K562 (cell line): Measurements from ENCODE around the gene PSMC3IP. TPM values are rescaled to one million over a fixed set of nuclear protein-coding genes. Genes with fewer than 3 reads are reported as not detected.

Experiments used
- ATAC-seq: fragments of 200-7000 bp; cut with Tn5 transposase; 3 replicates; pipeline ENCODE4 v1.9.1; 2020; ENCODE audit warnings: moderate library complexity
- BruUV-seq: library from RNA; stranded (reverse); fragments of 400-500 nt; replicated peaks from 2 replicates; lab custom pipeline; 2021; lab: Mats Ljungman, UMichigan
- CTCF ChIA-PET: fragments of 300-600 bp; formaldehyde crosslinking; extraction: SDS; loops from one replicate; lab custom pipeline; 2021; ENCODE audit warnings: low intra/inter-chr PET ratio; lab: Yijun Ruan, JAX
- POLR2A ChIA-PET: fragments of 300-600, 350-650 bp; sonication (Branson Sonifier 250); formaldehyde crosslinking; extraction: SDS; loops from one replicate; lab custom pipeline; 2021; ENCODE audit warnings: antibody characterized with exemption, inconsistent platforms; lab: Yijun Ruan, JAX
- DNase-seq, 4 experiments: peaks; one replicate each; pipeline versions ENCODE4 v3.0.0 to v3.0.0-alpha.2; 2011 to 2018; ENCODE audit warnings: low spot score in 3 of 4, mixed read lengths in 3 of 4; ENCODE audit errors: extremely low read depth in 1 of 4
- FAIRE-seq: peaks from 2 replicates; lab custom pipeline; 2011; peaks lifted over from hg19 to GRCh38; lab: Jason Lieb, UNC
- H2AFZ ChIP-seq: 2 replicates; pipeline ENCODE4 v1.6.0; 2011; ENCODE audit warnings: low read depth, low read length, control low read depth, inconsistent platforms
- H3K27ac ChIP-seq: fragments of 200-600 bp; 3 replicates; pipeline ENCODE4 v1.8.0; 2011; ENCODE audit warnings: low read depth, mild to moderate bottlenecking, control low read depth, inconsistent platforms, low read length, moderate library complexity, mixed read lengths; ENCODE audit errors: extremely low read depth
- H3K27me3 ChIP-seq, 2 experiments: fragments of 300-600 bp in 1 of 2; 2 replicates in 1 of 2; 3 replicates in 1 of 2; pipeline versions ENCODE4 v1.6.0 to v1.8.0; 2011; ENCODE audit warnings: inconsistent platforms in 2 of 2, low read length in 2 of 2, mild to moderate bottlenecking in 1 of 2, mixed read lengths in 1 of 2, moderate library complexity in 1 of 2; ENCODE audit not compliant: control insufficient read depth in 2 of 2, insufficient read depth in 2 of 2
- H3K36me3 ChIP-seq: fragments of 300-600 bp; 3 replicates; pipeline ENCODE4 v1.8.0; 2011; ENCODE audit warnings: mild to moderate bottlenecking, low read length, inconsistent platforms; ENCODE audit not compliant: control insufficient read depth, insufficient read depth
- H3K4me1 ChIP-seq, 2 experiments: fragments of 200-600 bp in 1 of 2; replicated peaks in 1 of 2; 2 replicates in 1 of 2; 3 replicates in 1 of 2; pipeline versions ENCODE4 v1.5.1 to v1.8.0; 2011; ENCODE audit warnings: inconsistent platforms in 2 of 2, low read length in 2 of 2, mild to moderate bottlenecking in 1 of 2, mixed read lengths in 1 of 2, moderate library complexity in 1 of 2; ENCODE audit not compliant: control insufficient read depth in 2 of 2, insufficient read depth in 2 of 2
- H3K4me2 ChIP-seq: 2 replicates; pipeline ENCODE4 v1.6.1; 2011; ENCODE audit warnings: low read length, control low read depth, inconsistent platforms, mixed read lengths; ENCODE audit not compliant: insufficient read depth
- H3K4me3 ChIP-seq: fragments of 200-600 bp; sonication (generic), shearing (Covaris generic); 2 replicates; pipeline ENCODE4 v1.5.1; 2016; ENCODE audit warnings: control low read depth, inconsistent platforms
- H3K79me2 ChIP-seq: fragments of 200-600 bp; 3 replicates; pipeline ENCODE4 v1.8.0; 2011; ENCODE audit warnings: low read length, inconsistent platforms; ENCODE audit not compliant: control insufficient read depth, insufficient read depth
- H3K9ac ChIP-seq, 2 experiments: 2 replicates each; pipeline versions ENCODE4 v1.6.0 to v1.6.1; 2011; ENCODE audit warnings: low read depth in 2 of 2, low read length in 2 of 2, control low read depth in 1 of 2, inconsistent platforms in 1 of 2, mild to moderate bottlenecking in 1 of 2, mixed read lengths in 1 of 2; ENCODE audit not compliant: insufficient read depth in 1 of 2
- H3K9me1 ChIP-seq: one replicate; pipeline ENCODE4 v1.6.0; 2011; ENCODE audit warnings: inconsistent platforms, mild to moderate bottlenecking, low read length, moderate library complexity; ENCODE audit not compliant: control insufficient read depth, insufficient read depth
- H3K9me3 ChIP-seq: replicated peaks from 2 replicates; pipeline ENCODE4 v1.5.1; 2011; ENCODE audit warnings: low read depth, low read length, inconsistent platforms; ENCODE audit not compliant: control insufficient read depth, insufficient read depth
- H4K20me1 ChIP-seq: replicated peaks from 2 replicates; pipeline ENCODE4 v1.6.1; 2011; ENCODE audit warnings: low read length, inconsistent platforms, mixed read lengths; ENCODE audit not compliant: control insufficient read depth, insufficient read depth
- RBM39 ChIP-seq: fragments of 200-400 bp; formaldehyde crosslinking; optimal IDR thresholded peaks from 2 replicates; pipeline ENCODE3; 2018; ENCODE audit warnings: low read depth, low read length
- RNF2 ChIP-seq: sonication (generic); IDR thresholded peaks from 2 replicates; pipeline ENCODE4 v1.6.1; 2016
- SNRNP70 ChIP-seq: fragments of 200-400 bp; formaldehyde crosslinking; optimal IDR thresholded peaks from 2 replicates; pipeline ENCODE3; 2017; ENCODE audit warnings: low read depth, low read length
- THRB ChIP-seq: fragments of 450-650 bp; formaldehyde crosslinking; conservative IDR thresholded peaks from 2 replicates; pipeline ENCODE4 v1.4.0; 2022; ENCODE audit warnings: mild to moderate bottlenecking, missing genetic modification characterization
- ZNF445 ChIP-seq: fragments of 250-450 bp; sonication (Bioruptor Pico); IDR thresholded peaks from 2 replicates; pipeline ENCODE4 v1.4.0; 2020; ENCODE audit warnings: low read depth, mild to moderate bottlenecking, moderate library complexity
- WGBS: fragments of 100-300 bp; shearing (Covaris generic); methylation state at CpG from one replicate; pipeline ENCODE4 v1.1.6; 2016; ENCODE audit warnings: low coverage, mixed read lengths; ENCODE audit not compliant: insufficient coverage; ENCODE audit errors: missing lambda C conversion rate; 5-methylcytosine and 5-hydroxymethylcytosine counted together
- in situ Hi-C: fragments of 300-500 bp; cut with MboI; formaldehyde crosslinking; loops from 4 replicates; pipeline ENCODE4 v1.15.0; 2018; ENCODE audit warnings: inconsistent platforms, mixed read lengths
- intact Hi-C: fragments of 100-400 bp; cut with micrococcal nuclease; formaldehyde crosslinking; loops from 2 replicates; pipeline ENCODE4 v1.14.2; 2022
- polyA plus RNA-seq, 8 experiments: library from polyadenylated mRNA; depleted of rRNA in 4 of 8; stranded (reverse) in 5 of 8; unstranded in 3 of 8; fragments of >200 nt; fragmentation: Nextera tagmentation in 2 of 8; fragmentation: Illumina TruSeq in 1 of 8; extraction: Ambion mirVana in 2 of 8; extraction: Trizol in 1 of 8; gene quantifications; 2 replicates each; pipeline versions ENCODE4 v1.2.1 to v1.2.3, GENCODE V29; 2011 to 2014; ENCODE audit warnings: inconsistent platforms in 1 of 8, missing spikeins in 1 of 8
- total RNA-seq, 7 experiments: library from RNA; depleted of rRNA in 6 of 7; stranded (reverse); fragments of >200 nt in 6 of 7; fragmentation: Illumina TruSeq in 2 of 7; extraction: Trizol in 2 of 7; gene quantifications; 2 replicates each; pipeline versions ENCODE4 v1.2.1 to v1.2.3, GENCODE V29; 2011 to 2021; ENCODE audit warnings: low replicate concordance in 1 of 7

The PSMC3IP gene
- total and polyA plus RNA-seq, 9 of the 15 experiments (the other 6 are each of a cell fraction or from before 2014, with no cell fraction given): 13.8 to 65.6 (median 32.8) TPM

DNA sequence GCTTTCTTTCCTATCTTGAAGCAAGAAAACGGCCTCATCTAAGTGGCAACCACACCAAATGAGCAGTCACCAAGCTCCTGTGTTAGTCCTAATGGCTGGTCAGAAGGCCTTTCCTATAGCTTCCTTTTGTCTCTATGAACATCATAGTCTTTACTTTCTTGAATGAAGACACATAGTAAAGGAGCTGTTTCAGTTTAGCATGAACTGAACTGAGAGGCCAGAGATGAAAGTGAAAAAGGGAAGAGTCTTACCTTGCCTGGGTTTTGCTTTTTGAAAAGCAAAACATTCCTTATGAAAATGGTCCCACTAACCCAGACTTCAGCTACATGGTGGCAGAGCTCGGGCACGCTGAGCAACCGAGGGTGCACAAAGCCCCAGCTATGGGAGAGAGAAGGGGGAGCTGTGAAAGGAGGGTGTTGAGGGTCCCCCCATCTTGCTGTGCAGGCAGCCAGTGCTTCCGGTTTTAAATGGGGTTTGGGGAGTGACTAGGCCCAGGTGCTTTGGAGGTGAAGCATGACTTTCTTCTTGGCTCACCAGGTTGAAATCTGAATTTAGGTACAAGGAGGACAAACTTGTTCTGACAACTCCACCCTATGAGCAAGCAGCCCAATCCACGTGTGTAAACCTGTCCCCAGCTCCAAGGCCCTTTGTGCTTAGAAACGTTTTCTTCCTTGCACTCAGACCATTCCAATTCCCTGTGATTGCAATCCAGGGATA is 9.1 kb upstream of the PSMC3IP start:
- POLR2A ChIA-PET: interaction anchor here (0.6 to 1.6 kb wide), 3 partner anchors 8 to 323 kb away, joined by 3 to 8 read pairs (median 8); partner anchors contain the start of gene RETREG3
- ATAC-seq (no peak), DNase-seq (no peak), FAIRE-seq (peak; percentile 69)
- Histone ChIP-seq H3K27me3 (no peaks in the 10 kb centered on the region), H3K27ac (no peak overlapping the region), H2AFZ (no peak overlapping the region), H3K9me1 (no peaks in the 10 kb centered on the region), H3K4me2 (no peak overlapping the region), H3K9ac (peak overlapping the region in 1 of 2 experiments; percentile 55; a peak in 1 of 4 replicates), H3K36me3 (peaks cover 92% of the 10 kb centered on the region), H3K79me2 (no peaks in the 10 kb centered on the region), H4K20me1 (no peaks in the 10 kb centered on the region), H3K4me3 (no peak overlapping the region), H3K4me1 (no peaks in the 10 kb centered on the region), H3K9me3 (no peaks in the 10 kb centered on the region)
- in situ Hi-C loops: loop anchor here (10.0 kb wide), 1 partner anchor 338 kb away; no protein-coding TSS in a partner anchor
- intact Hi-C loops: no loop called here
- no TSS peak for BruUV-seq
- TF ChIP-seq RNF2 (no peak), RBM39 (no peak), SNRNP70 (no peak), THRB (CRISPR knock-in tag) (no peak), ZNF445 (CRISPR knock-in tag) (no peak)
- 69% methylated on average over 7 of the region's 7 CpGs for WGBS
- CTCF ChIA-PET: no interaction called here
